HG03135 (cell line): Measurements from ENCODE around the gene SLC6A18.

Experiments used
- ATAC-seq: cut with Tn5 transposase; IDR thresholded peaks from one replicate; pipeline ENCODE4 v1.9.1; 2021; ENCODE audit warnings: mild to moderate bottlenecking, moderate library complexity; ENCODE audit not compliant: unreplicated experiment

SLC6A18 gene

GRCh38 chr5:1225081-1225480 is at the start of gene SLC6A18:
Gene SLC6A18 (plus strand): TSS chr5:1225381. CDS start chr5:1225478, 97 bp downstream.
- ATAC-seq = no peak

GRCh38 chr5:1175801-1176472 is 49.2 kb upstream of the SLC6A18 start:
- ATAC-seq = no peak

DNA sequence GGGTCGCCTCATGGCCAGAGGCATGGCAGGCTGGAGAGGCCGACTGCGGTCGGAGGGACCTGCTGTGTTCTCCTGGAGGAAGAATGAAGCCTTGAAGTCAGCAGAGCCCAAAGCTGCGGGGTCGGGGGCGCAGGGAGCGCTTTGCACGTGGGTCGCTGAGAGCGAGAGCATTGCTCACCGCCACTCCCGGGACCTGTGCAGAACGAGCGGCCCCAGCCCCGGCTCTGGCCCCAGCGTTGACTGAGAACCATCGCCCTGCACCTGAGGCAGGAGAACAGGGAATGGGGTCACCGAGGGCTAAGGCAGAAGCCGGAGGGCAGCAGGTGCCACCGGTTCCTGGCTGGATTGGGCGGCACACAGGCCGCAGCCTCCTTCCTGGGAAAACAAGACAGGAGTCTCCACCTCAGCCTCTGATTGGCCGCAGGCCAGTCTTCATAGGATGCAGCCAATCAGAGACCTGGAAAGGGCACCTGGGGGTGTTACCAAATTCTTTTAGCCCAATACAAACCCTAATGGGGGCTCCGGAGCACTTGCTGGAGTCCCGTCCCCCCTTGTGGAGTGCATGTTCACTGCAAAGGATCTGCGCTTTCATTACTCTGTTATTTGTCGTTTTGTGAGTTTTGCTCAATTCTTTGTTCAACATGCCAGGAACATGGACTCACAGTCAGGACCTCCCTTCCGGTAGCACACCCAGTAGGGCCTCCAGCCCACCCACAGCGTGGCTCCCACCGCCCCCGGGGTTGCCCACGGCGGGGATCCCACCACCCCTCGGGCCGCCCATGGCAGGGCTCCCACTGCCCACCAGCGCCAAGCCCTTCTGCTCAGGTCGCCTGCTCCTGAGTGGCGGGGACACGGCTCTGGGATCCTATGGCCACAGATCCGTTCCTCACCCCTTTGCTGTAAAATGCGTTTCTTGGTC is 48.4 kb upstream of the SLC6A18 start:
- no peak for ATAC-seq

- no peak for ATAC-seq
Observed at GRCh38 chr5:1177826-1178528, 47.2 kb upstream of the SLC6A18 start.

DNA sequence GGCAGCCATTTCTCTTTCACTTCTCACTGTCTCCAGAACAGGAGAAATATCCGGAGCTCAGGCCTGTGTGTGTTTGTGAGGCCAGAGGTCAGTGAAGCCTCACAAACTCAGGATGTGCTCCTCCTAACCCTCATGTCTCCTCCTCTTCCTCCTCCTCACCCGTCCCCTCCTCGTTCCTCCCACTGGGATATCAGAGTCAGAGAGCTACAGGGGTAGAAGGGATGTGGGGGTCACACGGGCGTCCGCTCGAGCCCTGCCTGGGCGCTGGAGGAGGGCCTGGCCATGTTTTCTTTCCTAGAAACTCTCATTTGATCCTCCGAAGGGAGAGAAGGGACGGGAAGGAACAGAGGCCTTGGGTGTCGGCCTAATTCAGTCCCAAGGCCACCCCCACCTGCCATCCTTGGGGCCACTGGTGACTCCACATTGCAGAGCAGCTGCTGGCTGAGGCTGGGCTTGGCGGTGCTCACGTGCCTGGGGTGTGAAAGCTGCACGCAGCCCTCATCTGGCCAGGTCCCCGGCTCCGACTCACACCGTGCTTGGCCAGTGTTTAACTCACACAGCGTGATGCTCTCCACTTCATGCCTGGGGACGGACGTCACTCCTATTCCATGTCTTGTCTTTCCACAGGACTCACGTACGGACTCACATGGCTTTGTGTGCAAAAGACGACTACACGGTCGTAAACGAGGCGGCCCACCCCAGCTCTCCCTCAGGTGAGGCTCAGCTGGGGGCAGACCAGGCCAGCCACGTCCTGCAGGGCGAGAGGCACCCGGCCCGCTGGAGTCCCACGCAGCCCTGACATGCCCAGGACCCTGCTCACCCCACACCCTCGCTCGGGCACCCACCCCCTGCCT is 46.4 kb upstream of the SLC6A18 start:
- no peak for ATAC-seq

DNA sequence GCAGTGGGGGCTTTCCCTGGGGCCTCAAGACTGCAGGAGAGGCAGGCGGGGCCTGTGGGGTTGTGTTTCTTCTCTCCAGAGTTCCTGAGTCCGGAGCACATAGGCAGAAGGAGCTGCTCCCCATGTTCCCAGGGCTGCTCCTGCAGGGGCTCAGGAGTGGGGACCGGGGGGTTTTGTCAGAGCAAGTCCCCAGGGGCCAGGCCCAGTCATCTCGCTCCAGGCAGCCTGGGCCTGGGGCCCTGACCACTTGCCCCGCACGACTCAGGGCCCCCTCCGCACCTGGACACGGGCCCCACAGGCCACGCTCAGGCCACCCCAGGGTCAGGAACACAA is 45.8 kb upstream of the SLC6A18 start:
- ATAC-seq = no peak

- no peak for ATAC-seq
Observed at GRCh38 chr5:1180096-1180495, 45.1 kb upstream of the SLC6A18 start.

DNA sequence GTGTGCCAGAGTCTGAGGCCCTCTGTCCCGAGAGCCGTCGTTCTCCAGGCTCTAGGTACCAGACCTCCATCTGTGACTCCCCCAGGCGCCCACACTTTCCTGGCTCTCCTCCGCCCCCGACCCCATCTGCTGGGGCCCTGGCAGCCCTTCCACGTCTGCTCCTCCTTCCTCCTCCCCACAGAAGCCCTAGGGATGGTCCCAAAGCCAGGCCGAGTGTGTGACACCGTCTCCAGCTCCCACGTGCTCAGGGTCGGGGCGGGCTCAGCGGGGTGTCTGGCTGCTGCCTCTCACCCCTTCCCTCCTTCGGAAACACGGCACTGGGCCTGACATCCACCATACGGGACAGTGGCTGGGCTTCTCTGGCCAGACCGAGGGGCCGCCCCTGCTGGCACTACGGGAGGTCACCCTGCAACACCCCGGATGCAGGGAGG is 44.3 kb upstream of the SLC6A18 start:
- no peak for ATAC-seq

GRCh38 chr5:1181451-1182359 is 43.5 kb upstream of the SLC6A18 start:
- no peak for ATAC-seq

GRCh38 chr5:1182360-1182632 is 42.9 kb upstream of the SLC6A18 start:
- no peak for ATAC-seq

DNA sequence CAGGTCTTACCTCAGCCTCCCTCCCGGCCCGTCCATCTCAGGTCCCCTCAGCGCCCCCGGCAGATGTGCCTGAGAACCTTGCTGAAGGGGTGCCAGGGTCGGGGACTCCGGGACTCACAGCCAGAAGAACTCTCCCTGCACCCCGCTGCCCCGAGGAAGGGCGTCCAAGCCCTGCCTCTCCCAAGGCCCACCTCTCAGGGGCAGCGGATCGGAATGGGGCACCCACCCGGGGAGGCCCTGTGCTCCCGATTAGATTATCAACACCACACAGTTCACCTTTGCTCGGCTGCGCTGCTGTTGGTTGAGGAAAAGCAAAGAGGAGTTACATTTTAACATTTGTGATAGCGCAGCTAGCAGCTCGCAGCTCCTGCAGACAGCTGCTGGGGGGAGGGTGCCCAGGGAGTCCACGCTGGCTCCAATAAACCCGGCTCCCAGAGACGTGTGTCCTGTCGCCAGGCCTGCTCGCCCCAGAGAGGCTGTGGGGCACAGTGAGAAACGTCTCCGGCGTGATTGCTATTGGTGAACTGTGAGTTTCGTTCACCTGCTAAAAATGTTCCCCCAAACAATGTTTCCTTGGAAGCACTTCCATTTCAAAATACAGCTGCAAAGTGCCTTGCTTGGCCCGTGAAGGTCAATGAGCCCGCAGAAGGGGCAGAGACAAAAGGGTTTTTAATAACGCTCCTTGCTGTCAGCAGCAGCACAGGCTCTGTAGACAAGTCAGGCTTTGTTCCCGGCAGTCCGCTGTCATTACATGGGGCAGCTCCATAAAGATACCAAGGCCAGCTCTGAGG is 42.4 kb upstream of the SLC6A18 start:
- ATAC-seq = no peak

- no peak for ATAC-seq
Observed at GRCh38 chr5:1183424-1184162, 41.6 kb upstream of the SLC6A18 start.

- ATAC-seq = no peak
Observed at GRCh38 chr5:1184163-1184470, 41.1 kb upstream of the SLC6A18 start.

DNA sequence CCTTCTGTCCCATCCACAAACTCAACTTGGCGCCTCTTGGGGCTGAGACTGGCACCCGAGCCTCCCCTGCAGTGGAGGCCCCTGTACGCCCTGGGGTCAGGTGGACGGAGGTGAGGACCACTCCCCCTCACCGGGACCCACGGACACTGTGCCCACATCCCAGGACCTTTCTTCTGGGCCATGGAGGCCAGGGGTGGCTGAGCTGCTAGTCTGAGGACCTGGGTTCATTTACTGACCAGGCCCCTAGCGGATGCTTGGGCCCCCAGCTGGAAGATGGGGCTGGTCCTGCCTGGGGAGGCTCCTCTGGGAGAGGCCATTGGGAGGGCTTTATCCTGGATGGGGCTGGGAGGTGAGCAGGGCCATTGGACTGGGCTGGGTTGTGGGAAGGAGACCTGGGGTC is 40.7 kb upstream of the SLC6A18 start:
- ATAC-seq = no peak

DNA sequence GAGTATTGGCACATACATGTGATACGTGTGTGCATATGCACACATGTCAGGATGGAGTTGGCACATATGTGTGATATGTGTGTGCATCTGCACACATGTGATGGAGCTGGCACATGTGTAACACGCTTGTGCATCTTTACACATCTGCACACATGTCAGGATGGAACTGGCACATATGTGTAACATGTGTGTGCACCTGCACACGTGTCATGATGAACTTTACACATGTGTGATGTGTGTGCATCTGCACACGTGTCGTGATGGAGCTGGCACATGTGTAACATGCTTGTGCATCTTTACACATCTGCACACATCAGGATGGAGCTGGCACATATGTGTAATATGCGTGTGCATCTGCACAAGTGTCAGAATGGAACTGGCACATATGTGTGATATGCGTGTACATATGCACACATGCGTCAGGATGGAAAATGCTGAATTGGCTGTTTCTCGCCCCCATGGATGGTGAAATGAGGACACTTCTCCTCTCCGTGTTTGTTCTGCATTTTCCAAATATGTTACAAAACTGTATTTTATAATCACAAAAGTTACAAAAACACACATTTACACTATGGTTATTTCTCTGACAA is 40.0 kb upstream of the SLC6A18 start:
- no peak for ATAC-seq

- no peak for ATAC-seq
Observed at GRCh38 chr5:1185629-1186350, 39.4 kb upstream of the SLC6A18 start.

DNA sequence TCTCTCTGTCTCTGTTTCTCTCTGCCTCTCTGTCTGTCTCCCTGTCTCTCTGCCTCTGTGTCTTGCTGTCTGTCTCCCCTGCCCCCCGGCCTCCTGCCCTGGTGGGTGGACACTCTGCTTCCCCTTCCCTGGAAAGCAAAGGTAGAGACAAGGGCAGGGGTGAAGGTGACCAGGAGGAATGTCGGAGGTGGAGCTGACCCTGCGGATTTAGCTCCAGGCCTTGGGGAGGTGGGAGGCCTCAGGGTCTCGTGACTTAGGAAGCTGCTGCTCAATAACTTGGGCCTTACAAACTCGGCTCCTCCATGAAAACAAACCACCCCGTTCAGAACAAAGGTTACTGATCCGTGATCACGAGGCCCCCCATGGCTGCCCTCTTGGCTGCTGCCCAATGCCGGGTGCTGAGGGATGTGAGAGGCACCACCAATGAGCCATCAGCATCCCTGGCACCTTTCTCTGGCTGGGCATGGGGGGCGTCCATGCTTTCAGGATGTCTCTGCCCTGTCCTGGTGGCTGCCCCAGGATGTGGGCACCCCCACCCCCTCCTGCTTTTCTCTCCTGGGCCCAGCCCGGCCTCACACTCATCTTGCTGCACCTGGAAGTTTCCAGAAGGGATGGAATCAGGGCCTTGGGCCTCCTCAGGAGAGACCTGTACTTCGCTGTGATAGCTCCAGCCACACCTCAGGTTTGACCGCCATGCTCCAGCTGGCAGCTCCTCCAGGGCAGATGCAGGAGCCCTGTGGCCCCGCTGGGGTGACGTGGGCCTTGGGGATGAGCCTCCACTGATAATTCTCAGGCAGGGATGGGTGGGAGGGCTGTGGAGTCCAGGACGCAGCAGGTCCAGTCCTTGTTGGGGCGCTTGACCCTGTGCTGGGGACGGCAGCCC is 38.6 kb upstream of the SLC6A18 start:
- ATAC-seq = no peak
